22Rv1 (cell line): Measurements from ENCODE around the gene SEPTIN5.

Experiments used
- CTCF ChIP-seq: fragments of 450-650 bp; IDR thresholded peaks from 2 replicates; pipeline ENCODE4 v1.5.1; 2017; ENCODE audit warnings: mild to moderate bottlenecking
- ZFX ChIP-seq: fragments of 450-650 bp; IDR thresholded peaks from 2 replicates; pipeline ENCODE4 v1.6.1; 2017; ENCODE audit warnings: antibody characterized with exemption, borderline replicate concordance

DNA sequence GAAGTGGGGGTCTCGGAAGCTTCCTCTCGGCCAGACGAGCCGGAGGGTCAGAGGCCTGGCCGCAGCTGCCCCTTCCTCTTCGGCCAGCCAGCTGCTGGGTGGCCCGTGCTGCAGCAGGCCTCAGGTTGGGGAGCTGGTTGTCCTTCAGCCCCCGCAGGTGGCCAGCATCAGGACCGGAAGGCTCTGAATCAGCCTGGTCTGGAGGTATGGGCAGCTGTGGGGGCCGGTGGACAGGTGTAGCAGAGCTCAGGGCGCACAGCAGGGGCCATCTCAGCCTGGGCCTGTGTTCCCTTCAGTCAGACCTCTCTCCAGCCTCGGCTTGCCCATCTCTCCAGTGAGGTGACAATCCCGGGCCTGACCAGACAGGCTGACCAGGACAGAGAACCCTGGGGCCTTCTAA lies 32.4 kb downstream of the SEPTIN5 start:
- TF ChIP-seq CTCF (no peak), ZFX (no peak)
